IMR-90 (cell line): ENCODE results near the gene EME2. TPM values are rescaled to one million over a fixed set of nuclear protein-coding genes. Genes with fewer than 3 reads are reported as not detected.

Experiments used
- ATAC-seq: fragments of 200-7000 bp; cut with Tn5 transposase; 2 replicates; pipeline ENCODE4 v1.9.1; 2020; ENCODE audit warnings: low read depth, mild to moderate bottlenecking, moderate library complexity
- BruUV-seq: library from RNA; stranded (reverse); fragments of 400-500 nt; replicated peaks from 2 replicates; lab custom pipeline; 2021; lab: Mats Ljungman, UMichigan
- CTCF ChIA-PET: fragments of 300-600 bp; formaldehyde crosslinking; extraction: SDS; loops from one replicate; lab custom pipeline; 2021; ENCODE audit warnings: antibody characterized with exemption; lab: Yijun Ruan, JAX
- POLR2A ChIA-PET: fragments of 300-600 bp; sonication (Branson Sonifier 250); formaldehyde crosslinking; loops from one replicate; lab custom pipeline; 2022; ENCODE audit warnings: antibody characterized with exemption; ENCODE audit not compliant: unreplicated experiment; lab: Charles Lee
- DNase-seq: peaks from one replicate; pipeline ENCODE4 v3.0.0; 2013
- H2AFZ ChIP-seq: replicated peaks from 2 replicates; pipeline ENCODE3; 2013; ENCODE audit warnings: low read length, mild to moderate bottlenecking; ENCODE audit not compliant: poor library complexity
- H2AK5ac ChIP-seq: 2 replicates; pipeline ENCODE4 v1.6.1; 2013; ENCODE audit warnings: low read depth, low read length, inconsistent platforms
- H2AK9ac ChIP-seq: replicated peaks from 2 replicates; pipeline ENCODE3; 2013; ENCODE audit warnings: mild to moderate bottlenecking, low read depth, low read length, moderate library complexity; ENCODE audit not compliant: poor library complexity
- H2BK120ac ChIP-seq: 2 replicates; pipeline ENCODE4 v1.6.1; 2013; ENCODE audit warnings: low read depth, low read length, inconsistent platforms
- H2BK15ac ChIP-seq: 3 replicates; pipeline ENCODE4 v1.6.1; 2013; ENCODE audit warnings: low read depth, low read length, inconsistent platforms
- H2BK20ac ChIP-seq: 2 replicates; pipeline ENCODE4 v1.6.1; 2013; ENCODE audit warnings: low read depth, mild to moderate bottlenecking, inconsistent platforms, low read length, moderate library complexity
- H2BK5ac ChIP-seq: 2 replicates; pipeline ENCODE4 v1.6.1; 2013; ENCODE audit warnings: mild to moderate bottlenecking, low read depth, low read length, inconsistent platforms; ENCODE audit not compliant: poor library complexity, severe bottlenecking
- H3K14ac ChIP-seq: replicated peaks from 2 replicates; pipeline ENCODE4 v1.6.1; 2013; ENCODE audit warnings: low read depth, low read length, inconsistent platforms
- H3K18ac ChIP-seq: 2 replicates; pipeline ENCODE4 v1.6.1; 2013; ENCODE audit warnings: low read depth, low read length, control low read depth
- H3K23ac ChIP-seq: 2 replicates; pipeline ENCODE4 v1.6.1; 2013; ENCODE audit warnings: low read depth, low read length, inconsistent platforms
- H3K27ac ChIP-seq: 2 replicates; pipeline ENCODE4 v1.5.1; 2013; ENCODE audit warnings: mild to moderate bottlenecking, control low read depth, low read length; ENCODE audit not compliant: insufficient read depth
- H3K27me3 ChIP-seq: 2 replicates; pipeline ENCODE4 v1.6.1; 2013; ENCODE audit warnings: low read length; ENCODE audit not compliant: control insufficient read depth, insufficient read depth
- H3K36me3 ChIP-seq: 2 replicates; pipeline ENCODE4 v1.6.1; 2013; ENCODE audit warnings: low read length, mixed read lengths; ENCODE audit not compliant: control insufficient read depth, insufficient read depth
- H3K4ac ChIP-seq: 2 replicates; pipeline ENCODE4 v1.6.1; 2013; ENCODE audit warnings: low read depth, low read length, inconsistent platforms
- H3K4me1 ChIP-seq: 2 replicates; pipeline ENCODE4 v1.6.1; 2013; ENCODE audit warnings: low read length, mixed read lengths; ENCODE audit not compliant: control insufficient read depth, insufficient read depth
- H3K4me2 ChIP-seq: 2 replicates; pipeline ENCODE4 v1.6.1; 2013; ENCODE audit warnings: low read depth, mild to moderate bottlenecking, control low read depth, low read length, moderate library complexity
- H3K4me3 ChIP-seq: 2 replicates; pipeline ENCODE4 v1.5.1; 2013; ENCODE audit warnings: low read depth, mild to moderate bottlenecking, control low read depth, low read length, moderate library complexity; ENCODE audit not compliant: insufficient read depth
- H3K56ac ChIP-seq: 2 replicates; pipeline ENCODE4 v1.6.1; 2013; ENCODE audit warnings: low read length, inconsistent platforms; ENCODE audit not compliant: insufficient read depth; ENCODE audit errors: extremely low read depth
- H3K79me1 ChIP-seq, 2 experiments: 2 replicates each; pipeline ENCODE4 v1.6.1; 2013; ENCODE audit warnings: low read length in 2 of 2, inconsistent platforms in 1 of 2, low read depth in 1 of 2
- H3K9ac ChIP-seq: 2 replicates; pipeline ENCODE4 v1.6.1; 2013; ENCODE audit warnings: low read depth, low read length, control low read depth
- H3K9me1 ChIP-seq: 2 replicates; pipeline ENCODE4 v1.6.1; 2013; ENCODE audit warnings: low read length, inconsistent platforms; ENCODE audit not compliant: insufficient read depth
- H3K9me3 ChIP-seq: 2 replicates; pipeline ENCODE4 v1.6.1; 2013; ENCODE audit warnings: low read length; ENCODE audit not compliant: control insufficient read depth, insufficient read depth
- H4K20me1 ChIP-seq: 2 replicates; pipeline ENCODE4 v1.6.1; 2013; ENCODE audit warnings: low read length, inconsistent platforms; ENCODE audit not compliant: insufficient read depth
- H4K5ac ChIP-seq: 2 replicates; pipeline ENCODE4 v1.6.1; 2013; ENCODE audit warnings: mild to moderate bottlenecking, low read depth, low read length, control low read depth
- H4K8ac ChIP-seq, 2 experiments: 2 replicates each; pipeline ENCODE4 v1.6.1; 2013; ENCODE audit warnings: low read depth in 2 of 2, low read length in 2 of 2, control low read depth in 1 of 2, inconsistent platforms in 1 of 2
- H4K91ac ChIP-seq: 2 replicates; pipeline ENCODE4 v1.6.1; 2013; ENCODE audit warnings: low read depth, low read length, inconsistent platforms; ENCODE audit not compliant: insufficient read depth
- BHLHE40 ChIP-seq: fragments of 150-350 bp; IDR thresholded peaks from 2 replicates; pipeline ENCODE4 v1.6.1; 2016; ENCODE audit warnings: mild to moderate bottlenecking, low read depth, low read length
- CEBPB ChIP-seq: IDR thresholded peaks from 2 replicates; pipeline ENCODE4 v1.6.1; 2012; ENCODE audit warnings: low read depth, low read length, improper control_type of control experiment
- CHD1 ChIP-seq: IDR thresholded peaks from 2 replicates; pipeline ENCODE4 v1.6.1; 2012; ENCODE audit warnings: low read depth, low read length, improper control_type of control experiment
- CTCF ChIP-seq: conservative IDR thresholded peaks from 2 replicates; pipeline ENCODE4 v1.5.1; 2012; ENCODE audit warnings: mild to moderate bottlenecking, low read depth, low read length, improper control_type of control experiment
- FOS ChIP-seq: fragments of 150-350 bp; IDR thresholded peaks from 2 replicates; pipeline ENCODE4 v1.6.1; 2016; ENCODE audit warnings: low read depth, low read length
- MAFK ChIP-seq: IDR thresholded peaks from 2 replicates; pipeline ENCODE4 v1.6.1; 2012; ENCODE audit warnings: low read depth, low read length, improper control_type of control experiment
- MXI1 ChIP-seq: IDR thresholded peaks from 2 replicates; pipeline ENCODE4 v1.6.1; 2012; ENCODE audit warnings: low read depth, mild to moderate bottlenecking, low read length, moderate library complexity, borderline replicate concordance
- POLR2A ChIP-seq: IDR thresholded peaks from 2 replicates; pipeline ENCODE4 v1.6.1; 2012; ENCODE audit warnings: mild to moderate bottlenecking, low read depth, low read length
- RAD21 ChIP-seq: IDR thresholded peaks from 2 replicates; pipeline ENCODE4 v1.6.1; 2012; ENCODE audit warnings: low read length, improper control_type of control experiment
- RCOR1 ChIP-seq: IDR thresholded peaks from 2 replicates; pipeline ENCODE4 v1.6.1; 2012; ENCODE audit warnings: mild to moderate bottlenecking, low read length, improper control_type of control experiment; ENCODE audit not compliant: insufficient replicate concordance
- SMC3 ChIP-seq: fragments of 150-350 bp; IDR thresholded peaks from 2 replicates; pipeline ENCODE4 v1.6.1; 2016; ENCODE audit warnings: low read depth, mild to moderate bottlenecking, antibody characterized with exemption, low read length, moderate library complexity
- WGBS, 2 experiments: methylation state at CpG; one replicate each; pipeline versions ENCODE4 v1.1.5 to v1.1.7; 2013; ENCODE audit warnings: missing lambda C conversion rate in 2 of 2; ENCODE audit not compliant: insufficient read length in 1 of 2; ENCODE audit errors: extremely low coverage in 2 of 2; 5-methylcytosine and 5-hydroxymethylcytosine counted together
- dilution Hi-C: fragments of 300-500 bp; cut with HindIII; formaldehyde crosslinking; loops from one replicate; pipeline ENCODE4 v1.14.3; 2018; ENCODE audit warnings: low sequenced_read_pairs; ENCODE audit not compliant: unreplicated experiment
- in situ Hi-C: fragments of 300-500 bp; cut with MboI; formaldehyde crosslinking; loops from 3 replicates; pipeline ENCODE4 v1.14.3; 2019; ENCODE audit warnings: low sequenced_read_pairs, inconsistent platforms, mixed read lengths
- intact Hi-C: fragments of 100-400 bp; cut with micrococcal nuclease; formaldehyde crosslinking; loops from 2 replicates; pipeline ENCODE4 v1.10.0; 2022
- polyA plus RNA-seq, 3 experiments: library from polyadenylated mRNA; depleted of rRNA; stranded (reverse); fragments of >200 nt; gene quantifications; 2 replicates each; pipeline ENCODE4 v1.2.3, GENCODE V29; 2012; ENCODE audit warnings: low replicate concordance in 1 of 3
- total RNA-seq: library from RNA; depleted of rRNA; stranded (reverse); fragments of >200 nt; gene quantifications from 2 replicates; pipeline ENCODE4 v1.2.3, GENCODE V29; 2012
- TF ChIP-seq, protein P1 (sequence below): fragments of 150-350 bp; IDR thresholded peaks from 2 replicates; pipeline ENCODE4 v1.6.1; 2017; ENCODE audit warnings: mild to moderate bottlenecking, antibody characterized with exemption, low read length, low read depth
- TF ChIP-seq, protein P2 (sequence below): fragments of 150-350 bp; IDR thresholded peaks from 2 replicates; pipeline ENCODE4 v1.6.1; 2016; ENCODE audit warnings: low read depth, mild to moderate bottlenecking, low read length, moderate library complexity, borderline replicate concordance

The EME2 gene
- total and polyA plus RNA-seq, 2 of the 4 experiments (the other 2 are of a cell fraction), result 1.3 to 9.6 TPM

DNA sequence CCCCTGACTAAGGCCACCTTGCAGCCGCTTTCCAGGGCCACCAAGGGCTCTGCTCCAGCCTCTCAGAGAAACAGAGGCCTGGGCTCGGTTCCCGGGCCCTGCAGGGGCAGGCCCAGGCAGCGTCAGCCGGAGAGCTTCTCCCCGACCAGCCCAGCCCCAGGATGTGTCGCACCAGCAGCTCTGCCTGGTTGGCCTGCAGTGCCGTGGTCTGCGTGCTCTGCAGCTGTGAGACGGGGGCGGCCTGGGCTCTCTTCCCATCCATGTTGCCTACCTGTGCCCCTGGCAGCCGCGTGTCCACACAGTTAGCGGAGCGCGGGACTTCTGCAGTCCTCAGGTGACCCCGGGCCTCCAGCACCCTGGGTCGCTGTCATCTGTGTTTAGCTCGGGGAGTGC lies 16.1 kb downstream of the EME2 start:
- Histone ChIP-seq H4K91ac (no peak overlapping the region), H3K9me3 (no peaks in the 10 kb centered on the region), H2AK5ac (no peak overlapping the region), H3K9me1 (peaks cover 4% of the 10 kb centered on the region; the same call in 1 of the 2 replicates), H3K18ac (no peak overlapping the region), H4K5ac (no peak overlapping the region), H3K4me2 (no peak overlapping the region), H3K4ac (no peak overlapping the region), H2BK15ac (no peak overlapping the region), H2BK20ac (no peak overlapping the region), H3K36me3 (peaks cover 36% of the 10 kb centered on the region), H2BK5ac (no peak overlapping the region), H2AFZ (no peak overlapping the region), H3K79me1 (peaks cover 12 to 34% of the 10 kb centered on the region in 2 experiments; a peak in 3 of 4 replicates), H2AK9ac (no peak overlapping the region), H3K9ac (no peak overlapping the region), H2BK120ac (no peak overlapping the region), H3K14ac (no peak overlapping the region), H4K20me1 (peaks cover 37% of the 10 kb centered on the region), H3K4me1 (no peaks in the 10 kb centered on the region), H3K56ac (no peak overlapping the region), H3K27me3 (no peaks in the 10 kb centered on the region), H3K23ac (no peak overlapping the region), H4K8ac (no peak overlapping the region), H3K4me3 (no peak overlapping the region), H3K27ac (no peak overlapping the region)
- dilution Hi-C loops, result no loop called here
- ChIA-PET CTCF (no interaction called here), POLR2A (no interaction called here)
- DNase-seq, result no peak
- in situ Hi-C loops, result no loop called here
- ATAC-seq, result no peak
- 79% methylated on average over 15 of the region's 19 CpGs; no CpG with 5 or more reads in 1 of the 2 experiments for WGBS, 2 experiments
- intact Hi-C loops, result no loop called here
- TF ChIP-seq MAFK, result no peak
- TF ChIP-seq SMC3, result no peak
- no peak for TF ChIP-seq FOS
- TF ChIP-seq, protein P1, sequence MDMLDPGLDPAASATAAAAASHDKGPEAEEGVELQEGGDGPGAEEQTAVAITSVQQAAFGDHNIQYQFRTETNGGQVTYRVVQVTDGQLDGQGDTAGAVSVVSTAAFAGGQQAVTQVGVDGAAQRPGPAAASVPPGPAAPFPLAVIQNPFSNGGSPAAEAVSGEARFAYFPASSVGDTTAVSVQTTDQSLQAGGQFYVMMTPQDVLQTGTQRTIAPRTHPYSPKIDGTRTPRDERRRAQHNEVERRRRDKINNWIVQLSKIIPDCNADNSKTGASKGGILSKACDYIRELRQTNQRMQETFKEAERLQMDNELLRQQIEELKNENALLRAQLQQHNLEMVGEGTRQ, result no peak
- TF ChIP-seq BHLHE40, result no peak
- TF ChIP-seq POLR2A, result no peak
- TF ChIP-seq, protein P2, sequence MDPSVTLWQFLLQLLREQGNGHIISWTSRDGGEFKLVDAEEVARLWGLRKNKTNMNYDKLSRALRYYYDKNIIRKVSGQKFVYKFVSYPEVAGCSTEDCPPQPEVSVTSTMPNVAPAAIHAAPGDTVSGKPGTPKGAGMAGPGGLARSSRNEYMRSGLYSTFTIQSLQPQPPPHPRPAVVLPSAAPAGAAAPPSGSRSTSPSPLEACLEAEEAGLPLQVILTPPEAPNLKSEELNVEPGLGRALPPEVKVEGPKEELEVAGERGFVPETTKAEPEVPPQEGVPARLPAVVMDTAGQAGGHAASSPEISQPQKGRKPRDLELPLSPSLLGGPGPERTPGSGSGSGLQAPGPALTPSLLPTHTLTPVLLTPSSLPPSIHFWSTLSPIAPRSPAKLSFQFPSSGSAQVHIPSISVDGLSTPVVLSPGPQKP, result no peak
- TF ChIP-seq MXI1, result no peak
- TF ChIP-seq CHD1, result no peak
- no peak for TF ChIP-seq RAD21
- no peak for TF ChIP-seq CEBPB
- no peak for TF ChIP-seq CTCF
- no peak for TF ChIP-seq RCOR1
- no TSS peak for BruUV-seq
